HepG2 (cell line): ENCODE measurements around the gene PTMA. TPM values are rescaled to one million over a fixed set of nuclear protein-coding genes. Genes with fewer than 3 reads are reported as not detected.
A peak's percentile ranks its signal among the peaks of the same experiment; 100 is the strongest.

ENCODE experiments used
- AGO2 ChIP-seq: fragments of 200-400 bp; formaldehyde crosslinking; optimal IDR thresholded peaks from 2 replicates; pipeline ENCODE3; 2017; ENCODE audit warnings: mild to moderate bottlenecking, low read depth, low read length, moderate library complexity
- HCFC1 ChIP-seq: fragments of 150-350 bp; IDR thresholded peaks from 2 replicates; pipeline ENCODE4 v1.6.1; 2014; ENCODE audit warnings: low read depth, low read length
- HDAC1 ChIP-seq: sonication (generic); formaldehyde crosslinking; IDR thresholded peaks from 2 replicates; pipeline ENCODE4 v1.5.1; 2020; ENCODE audit warnings: mild to moderate bottlenecking, missing genetic modification reagents
- JUN ChIP-seq: sonication (generic); formaldehyde crosslinking; IDR thresholded peaks from 2 replicates; pipeline ENCODE4 v1.4.0; 2020; ENCODE audit warnings: mild to moderate bottlenecking, missing genetic modification reagents
- MAZ ChIP-seq, 2 experiments: sonication (generic) in 1 of 2; formaldehyde crosslinking in 1 of 2; IDR thresholded peaks; 2 replicates each; pipeline versions ENCODE4 v1.5.0 to v1.6.1; 2012 to 2020; ENCODE audit warnings: low read depth in 2 of 2, mild to moderate bottlenecking in 2 of 2, borderline replicate concordance in 1 of 2, improper control_type of control experiment in 1 of 2, low read length in 1 of 2, missing genetic modification reagents in 1 of 2, moderate library complexity in 1 of 2
- ZFP41 ChIP-seq: sonication (generic); formaldehyde crosslinking; IDR thresholded peaks from 2 replicates; pipeline ENCODE4 v1.4.0; 2020; ENCODE audit warnings: mild to moderate bottlenecking, missing genetic modification reagents, borderline replicate concordance
- ZNF138 ChIP-seq: sonication (generic); formaldehyde crosslinking; IDR thresholded peaks from 2 replicates; pipeline ENCODE4 v1.5.0; 2020; ENCODE audit warnings: mild to moderate bottlenecking, low read depth, missing genetic modification reagents
- ZNF224 ChIP-seq: sonication (generic); formaldehyde crosslinking; IDR thresholded peaks from 2 replicates; pipeline ENCODE4 v1.5.0; 2020; ENCODE audit warnings: mild to moderate bottlenecking, missing genetic modification reagents
- ZNF333 ChIP-seq: sonication (generic); formaldehyde crosslinking; IDR thresholded peaks from 2 replicates; pipeline ENCODE4 v1.4.0; 2020; ENCODE audit warnings: mild to moderate bottlenecking, missing genetic modification reagents, borderline replicate concordance
- ZNF564 ChIP-seq: sonication (generic); formaldehyde crosslinking; IDR thresholded peaks from 2 replicates; pipeline ENCODE4 v1.8.1; 2023; ENCODE audit warnings: mild to moderate bottlenecking, missing genetic modification reagents
- ZNF737 ChIP-seq: sonication (generic); formaldehyde crosslinking; IDR thresholded peaks from 2 replicates; pipeline ENCODE4 v1.5.0; 2020; ENCODE audit warnings: missing genetic modification reagents, mild to moderate bottlenecking, borderline replicate concordance
- ZNF781 ChIP-seq: sonication (generic); formaldehyde crosslinking; IDR thresholded peaks from 2 replicates; pipeline ENCODE4 v1.5.1; 2020; ENCODE audit warnings: borderline replicate concordance, mild to moderate bottlenecking, missing genetic modification reagents; ENCODE audit errors: not compliant biosample characterization
- polyA plus RNA-seq, 8 experiments: library from polyadenylated mRNA; depleted of rRNA in 3 of 8; stranded (reverse) in 7 of 8; unstranded in 1 of 8; fragments of >200 nt; fragmentation: Illumina TruSeq in 4 of 8; extraction: Trizol in 4 of 8; gene quantifications; 2 replicates each; pipeline versions ENCODE4 v1.2.1 to v1.2.3, GENCODE V29; 2011 to 2016; ENCODE audit warnings: low read depth in 4 of 8, missing spikeins in 1 of 8, mixed read lengths in 1 of 8; ENCODE audit not compliant: insufficient read depth in 1 of 8
- total RNA-seq, 5 experiments: library from RNA; depleted of rRNA; stranded (reverse); fragments of >200 nt; fragmentation: Illumina TruSeq; extraction: Trizol; gene quantifications; 2 replicates each; pipeline ENCODE4 v1.2.3, GENCODE V29; 2016; ENCODE audit warnings: low read depth in 1 of 5
- TF ChIP-seq, protein P1 (sequence below): sonication (generic); formaldehyde crosslinking; IDR thresholded peaks from 2 replicates; pipeline ENCODE4 v1.4.0; 2020; ENCODE audit warnings: missing genetic modification reagents
- TF ChIP-seq, protein P2 (sequence below): sonication (generic); formaldehyde crosslinking; IDR thresholded peaks from 2 replicates; pipeline ENCODE4 v1.9.0; 2021; ENCODE audit warnings: missing genetic modification reagents, borderline replicate concordance
- TF ChIP-seq, protein P3 (sequence below): sonication (generic); formaldehyde crosslinking; IDR thresholded peaks from 2 replicates; pipeline ENCODE4 v1.4.0; 2020; ENCODE audit warnings: missing genetic modification reagents
- TF ChIP-seq, protein P4 (sequence below): sonication (generic); formaldehyde crosslinking; IDR thresholded peaks from 2 replicates; pipeline ENCODE4 v1.4.0; 2020; ENCODE audit warnings: mild to moderate bottlenecking, missing genetic modification reagents

PTMA gene
- total and polyA plus RNA-seq, 2 of the 13 experiments (the other 11 are each of a cell fraction or from before 2014, with no cell fraction given) = 190 to 1,086 TPM

DNA sequence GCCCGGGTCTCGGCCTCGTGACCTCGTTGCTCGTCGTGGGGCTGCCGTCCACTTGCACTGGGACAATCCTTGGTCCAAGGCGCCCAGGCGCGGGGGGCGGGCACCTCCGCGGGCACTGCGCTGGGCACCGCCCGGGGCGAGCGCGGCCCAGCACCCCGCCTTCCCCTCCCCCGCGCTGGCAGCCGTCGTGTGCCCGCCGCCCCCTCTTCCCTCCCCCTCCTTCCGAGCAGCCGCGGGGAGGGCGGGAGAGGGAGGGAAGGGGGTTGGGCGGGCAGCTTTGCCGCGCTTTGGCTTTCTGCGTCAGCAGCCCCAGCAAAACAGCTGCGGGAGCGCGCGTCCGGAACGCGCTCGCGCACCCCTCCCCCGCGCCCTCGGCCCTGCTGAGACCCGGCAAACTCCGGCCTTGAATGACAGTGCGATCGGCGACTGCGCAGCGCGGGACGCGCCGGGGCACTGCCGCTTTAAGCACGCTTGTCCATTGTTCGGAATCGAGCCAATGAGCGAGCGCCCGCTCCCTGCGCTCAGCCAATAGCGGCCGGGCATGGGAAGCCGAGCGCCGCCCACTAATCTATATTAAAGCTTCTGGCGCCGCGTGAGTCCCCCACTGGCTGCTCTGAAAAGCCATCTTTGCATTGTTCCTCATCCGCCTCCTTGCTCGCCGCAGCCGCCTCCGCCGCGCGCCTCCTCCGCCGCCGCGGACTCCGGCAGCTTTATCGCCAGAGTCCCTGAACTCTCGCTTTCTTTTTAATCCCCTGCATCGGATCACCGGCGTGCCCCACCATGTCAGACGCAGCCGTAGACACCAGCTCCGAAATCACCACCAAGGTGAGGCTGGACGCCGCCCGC lies at the start of gene PTMA (continued):
- TF ChIP-seq ZFP41 (CRISPR knock-in tag) (peak; percentile 53; the same call in 1 of the 2 replicates), HCFC1 (no peak), JUN (CRISPR knock-in tag) (no peak), AGO2 (no peak), ZNF737 (CRISPR knock-in tag) (no peak), ZNF224 (peak; percentile 94), MAZ (IDR thresholded peaks at IDR 0.05; ENCODE audit: borderline replicate concordance, low read depth, low read length) (peak; percentile 47; the same call in 1 of the 2 replicates), MAZ (CRISPR knock-in tag; IDR thresholded peaks at IDR 0.05; ENCODE audit: low read depth) (peak; percentile 76), ZNF564 (no peak; the same call in 1 of the 2 replicates), ZNF333 (CRISPR knock-in tag) (peak; percentile 52; the same call in 1 of the 2 replicates), HDAC1 (CRISPR knock-in tag) (no peak; the same call in 1 of the 2 replicates), ZNF138 (peak; percentile 40; the same call in 1 of the 2 replicates), ZNF781 (peak; percentile 63)
- TF ChIP-seq, protein P1, sequence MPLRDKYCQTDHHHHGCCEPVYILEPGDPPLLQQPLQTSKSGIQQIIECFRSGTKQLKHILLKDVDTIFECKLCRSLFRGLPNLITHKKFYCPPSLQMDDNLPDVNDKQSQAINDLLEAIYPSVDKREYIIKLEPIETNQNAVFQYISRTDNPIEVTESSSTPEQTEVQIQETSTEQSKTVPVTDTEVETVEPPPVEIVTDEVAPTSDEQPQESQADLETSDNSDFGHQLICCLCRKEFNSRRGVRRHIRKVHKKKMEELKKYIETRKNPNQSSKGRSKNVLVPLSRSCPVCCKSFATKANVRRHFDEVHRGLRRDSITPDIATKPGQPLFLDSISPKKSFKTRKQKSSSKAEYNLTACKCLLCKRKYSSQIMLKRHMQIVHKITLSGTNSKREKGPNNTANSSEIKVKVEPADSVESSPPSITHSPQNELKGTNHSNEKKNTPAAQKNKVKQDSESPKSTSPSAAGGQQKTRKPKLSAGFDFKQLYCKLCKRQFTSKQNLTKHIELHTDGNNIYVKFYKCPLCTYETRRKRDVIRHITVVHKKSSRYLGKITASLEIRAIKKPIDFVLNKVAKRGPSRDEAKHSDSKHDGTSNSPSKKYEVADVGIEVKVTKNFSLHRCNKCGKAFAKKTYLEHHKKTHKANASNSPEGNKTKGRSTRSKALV (CRISPR knock-in tag) = peak; percentile 7; the same call in 1 of the 2 replicates
- TF ChIP-seq, protein P2, sequence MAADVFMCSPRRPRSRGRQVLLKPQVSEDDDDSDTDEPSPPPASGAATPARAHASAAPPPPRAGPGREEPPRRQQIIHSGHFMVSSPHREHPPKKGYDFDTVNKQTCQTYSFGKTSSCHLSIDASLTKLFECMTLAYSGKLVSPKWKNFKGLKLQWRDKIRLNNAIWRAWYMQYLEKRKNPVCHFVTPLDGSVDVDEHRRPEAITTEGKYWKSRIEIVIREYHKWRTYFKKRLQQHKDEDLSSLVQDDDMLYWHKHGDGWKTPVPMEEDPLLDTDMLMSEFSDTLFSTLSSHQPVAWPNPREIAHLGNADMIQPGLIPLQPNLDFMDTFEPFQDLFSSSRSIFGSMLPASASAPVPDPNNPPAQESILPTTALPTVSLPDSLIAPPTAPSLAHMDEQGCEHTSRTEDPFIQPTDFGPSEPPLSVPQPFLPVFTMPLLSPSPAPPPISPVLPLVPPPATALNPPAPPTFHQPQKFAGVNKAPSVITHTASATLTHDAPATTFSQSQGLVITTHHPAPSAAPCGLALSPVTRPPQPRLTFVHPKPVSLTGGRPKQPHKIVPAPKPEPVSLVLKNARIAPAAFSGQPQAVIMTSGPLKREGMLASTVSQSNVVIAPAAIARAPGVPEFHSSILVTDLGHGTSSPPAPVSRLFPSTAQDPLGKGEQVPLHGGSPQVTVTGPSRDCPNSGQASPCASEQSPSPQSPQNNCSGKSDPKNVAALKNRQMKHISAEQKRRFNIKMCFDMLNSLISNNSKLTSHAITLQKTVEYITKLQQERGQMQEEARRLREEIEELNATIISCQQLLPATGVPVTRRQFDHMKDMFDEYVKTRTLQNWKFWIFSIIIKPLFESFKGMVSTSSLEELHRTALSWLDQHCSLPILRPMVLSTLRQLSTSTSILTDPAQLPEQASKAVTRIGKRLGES (CRISPR knock-in tag) = peak; percentile 74; the same call in 1 of the 2 replicates
- TF ChIP-seq, protein P3, sequence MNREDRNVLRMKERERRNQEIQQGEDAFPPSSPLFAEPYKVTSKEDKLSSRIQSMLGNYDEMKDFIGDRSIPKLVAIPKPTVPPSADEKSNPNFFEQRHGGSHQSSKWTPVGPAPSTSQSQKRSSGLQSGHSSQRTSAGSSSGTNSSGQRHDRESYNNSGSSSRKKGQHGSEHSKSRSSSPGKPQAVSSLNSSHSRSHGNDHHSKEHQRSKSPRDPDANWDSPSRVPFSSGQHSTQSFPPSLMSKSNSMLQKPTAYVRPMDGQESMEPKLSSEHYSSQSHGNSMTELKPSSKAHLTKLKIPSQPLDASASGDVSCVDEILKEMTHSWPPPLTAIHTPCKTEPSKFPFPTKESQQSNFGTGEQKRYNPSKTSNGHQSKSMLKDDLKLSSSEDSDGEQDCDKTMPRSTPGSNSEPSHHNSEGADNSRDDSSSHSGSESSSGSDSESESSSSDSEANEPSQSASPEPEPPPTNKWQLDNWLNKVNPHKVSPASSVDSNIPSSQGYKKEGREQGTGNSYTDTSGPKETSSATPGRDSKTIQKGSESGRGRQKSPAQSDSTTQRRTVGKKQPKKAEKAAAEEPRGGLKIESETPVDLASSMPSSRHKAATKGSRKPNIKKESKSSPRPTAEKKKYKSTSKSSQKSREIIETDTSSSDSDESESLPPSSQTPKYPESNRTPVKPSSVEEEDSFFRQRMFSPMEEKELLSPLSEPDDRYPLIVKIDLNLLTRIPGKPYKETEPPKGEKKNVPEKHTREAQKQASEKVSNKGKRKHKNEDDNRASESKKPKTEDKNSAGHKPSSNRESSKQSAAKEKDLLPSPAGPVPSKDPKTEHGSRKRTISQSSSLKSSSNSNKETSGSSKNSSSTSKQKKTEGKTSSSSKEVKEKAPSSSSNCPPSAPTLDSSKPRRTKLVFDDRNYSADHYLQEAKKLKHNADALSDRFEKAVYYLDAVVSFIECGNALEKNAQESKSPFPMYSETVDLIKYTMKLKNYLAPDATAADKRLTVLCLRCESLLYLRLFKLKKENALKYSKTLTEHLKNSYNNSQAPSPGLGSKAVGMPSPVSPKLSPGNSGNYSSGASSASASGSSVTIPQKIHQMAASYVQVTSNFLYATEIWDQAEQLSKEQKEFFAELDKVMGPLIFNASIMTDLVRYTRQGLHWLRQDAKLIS = peak; percentile 91; the same call in 1 of the 2 replicates
- TF ChIP-seq, protein P4, sequence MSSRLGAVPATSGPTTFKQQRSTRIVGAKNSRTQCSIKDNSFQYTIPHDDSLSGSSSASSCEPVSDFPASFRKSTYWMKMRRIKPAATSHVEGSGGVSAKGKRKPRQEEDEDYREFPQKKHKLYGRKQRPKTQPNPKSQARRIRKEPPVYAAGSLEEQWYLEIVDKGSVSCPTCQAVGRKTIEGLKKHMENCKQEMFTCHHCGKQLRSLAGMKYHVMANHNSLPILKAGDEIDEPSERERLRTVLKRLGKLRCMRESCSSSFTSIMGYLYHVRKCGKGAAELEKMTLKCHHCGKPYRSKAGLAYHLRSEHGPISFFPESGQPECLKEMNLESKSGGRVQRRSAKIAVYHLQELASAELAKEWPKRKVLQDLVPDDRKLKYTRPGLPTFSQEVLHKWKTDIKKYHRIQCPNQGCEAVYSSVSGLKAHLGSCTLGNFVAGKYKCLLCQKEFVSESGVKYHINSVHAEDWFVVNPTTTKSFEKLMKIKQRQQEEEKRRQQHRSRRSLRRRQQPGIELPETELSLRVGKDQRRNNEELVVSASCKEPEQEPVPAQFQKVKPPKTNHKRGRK (CRISPR knock-in tag) = no peak
